ENCODE measurements around the gene CDKN2A.

The CDKN2A gene

DNA sequence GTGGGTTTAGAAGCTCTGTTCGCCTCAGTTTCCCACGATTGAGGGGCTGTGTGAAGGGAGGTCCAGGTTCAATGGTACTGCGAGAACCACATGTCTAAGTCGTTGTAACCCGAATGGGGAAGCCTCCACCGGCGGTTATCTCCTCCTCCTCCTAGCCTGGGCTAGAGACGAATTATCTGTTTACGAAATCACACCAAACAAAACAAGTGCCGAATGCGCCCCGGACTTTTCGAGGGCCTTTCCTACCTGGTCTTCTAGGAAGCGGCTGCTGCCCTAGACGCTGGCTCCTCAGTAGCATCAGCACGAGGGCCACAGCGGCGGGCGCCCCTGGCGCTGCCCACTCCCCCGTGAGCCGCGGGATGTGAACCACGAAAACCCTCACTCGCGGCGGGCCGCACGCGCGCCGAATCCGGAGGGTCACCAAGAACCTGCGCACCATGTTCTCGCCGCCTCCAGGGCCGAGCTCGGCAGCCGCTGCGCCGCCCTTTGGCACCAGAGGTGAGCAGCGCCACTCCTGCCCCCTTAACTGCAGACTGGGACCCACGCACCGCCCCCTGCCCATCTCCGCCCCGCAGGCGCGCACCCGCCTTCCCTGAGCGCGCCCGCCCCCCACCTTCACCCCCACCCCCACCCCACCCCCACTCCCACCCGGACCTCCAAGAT, at the start of gene CDKN2A:
TSS of gene CDKN2A (minus strand) at position 500 of the 663 bp plus-strand sequence.
- peak; percentile 57 for DNase-seq

DNA sequence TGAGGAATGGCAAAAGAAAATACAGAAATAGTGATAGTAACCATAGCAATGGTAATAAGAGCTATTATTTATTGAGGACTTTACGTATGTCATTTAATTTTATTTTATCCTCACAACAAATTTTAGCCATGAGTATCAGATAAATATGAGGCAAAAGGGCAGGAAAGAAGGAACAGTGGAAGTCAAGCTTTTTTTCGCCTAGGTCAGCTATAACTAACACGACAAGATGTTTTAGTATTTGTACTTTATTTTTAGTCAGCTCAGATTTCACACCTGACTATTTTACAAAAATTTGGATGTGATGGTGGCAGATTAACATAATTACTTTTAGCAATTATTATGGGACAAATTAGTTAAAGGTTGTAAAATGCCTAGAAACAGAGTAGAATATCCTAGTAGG, 49.7 kb upstream of the CDKN2A start:
- DNase-seq: no peak

DNA sequence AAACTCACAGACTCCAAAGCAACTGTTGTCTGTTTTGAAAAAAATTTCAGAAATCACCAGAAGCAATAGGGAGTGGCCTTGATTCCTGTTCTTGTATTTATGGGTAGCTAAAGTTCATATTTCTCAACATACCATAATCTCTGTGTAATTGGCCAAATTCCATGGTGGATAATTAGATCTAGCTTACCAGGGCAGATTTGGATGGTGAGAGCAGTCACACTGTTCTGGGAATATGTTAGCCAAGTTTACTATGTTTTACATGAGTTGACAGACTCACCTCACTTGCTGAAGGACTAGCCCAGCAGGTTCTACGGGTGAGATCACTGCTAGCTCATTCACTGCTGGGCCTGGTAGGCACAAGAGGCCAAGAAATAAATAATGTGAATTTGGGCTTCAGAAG, 47.6 kb upstream of the CDKN2A start:
- no peak for DNase-seq

DNA sequence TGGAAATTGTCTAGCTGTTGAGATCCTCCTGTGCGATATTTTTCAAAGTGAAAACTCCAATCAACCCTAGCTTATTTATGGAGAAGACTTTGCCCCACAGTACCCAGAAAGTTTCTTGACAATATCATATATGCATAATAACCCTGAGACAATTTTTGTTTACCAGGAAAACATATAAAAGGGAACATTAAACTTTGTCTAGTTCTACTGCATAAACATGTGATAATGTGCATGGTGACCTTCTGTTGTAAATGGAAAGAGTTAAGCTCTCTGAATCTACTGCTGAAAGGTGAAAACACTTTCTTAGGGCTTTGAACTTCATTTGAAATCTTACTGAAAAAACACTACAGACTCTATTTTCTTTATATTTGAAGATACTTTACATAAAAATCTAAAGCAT, 47.2 kb upstream of the CDKN2A start:
- DNase-seq: no peak

DNA sequence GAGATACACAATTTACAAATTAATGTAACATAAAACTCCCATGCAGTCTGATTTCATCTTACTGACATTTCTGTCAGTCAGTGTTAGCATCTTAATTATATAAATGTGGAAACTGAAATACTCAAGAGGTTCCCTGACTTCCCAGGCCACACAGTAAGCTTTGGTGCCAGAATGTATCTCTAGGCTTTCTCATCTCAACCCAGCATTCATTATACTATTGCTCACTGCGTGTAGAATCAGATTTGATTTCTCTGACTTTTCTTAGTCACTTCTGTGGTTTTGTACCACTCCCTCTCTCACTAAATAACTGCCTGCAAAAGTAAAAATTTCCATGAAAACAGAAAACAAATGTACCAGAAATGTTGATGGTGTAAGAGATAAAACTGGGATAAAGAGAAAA, 46.6 kb upstream of the CDKN2A start:
- DNase-seq: no peak

DNA sequence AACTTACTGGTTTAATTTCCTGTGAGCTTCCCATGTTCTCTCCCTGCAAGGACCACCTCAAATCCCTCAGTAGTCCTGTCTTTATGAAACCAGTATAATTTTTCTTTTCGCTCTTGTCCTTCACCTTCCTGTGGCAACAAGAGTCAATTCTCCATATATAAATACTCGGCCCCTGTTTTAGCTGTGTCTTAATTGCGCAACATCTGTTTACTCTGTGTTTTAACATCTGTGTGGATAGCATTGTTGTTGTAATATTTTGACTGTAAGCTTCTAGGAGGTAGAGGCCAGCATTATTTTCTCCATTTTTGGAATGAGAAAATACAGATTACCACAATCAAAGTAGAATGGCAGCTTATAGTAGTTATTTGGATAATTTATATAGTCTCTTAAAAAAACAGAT, 45.1 kb upstream of the CDKN2A start:
- DNase-seq: no peak

DNA sequence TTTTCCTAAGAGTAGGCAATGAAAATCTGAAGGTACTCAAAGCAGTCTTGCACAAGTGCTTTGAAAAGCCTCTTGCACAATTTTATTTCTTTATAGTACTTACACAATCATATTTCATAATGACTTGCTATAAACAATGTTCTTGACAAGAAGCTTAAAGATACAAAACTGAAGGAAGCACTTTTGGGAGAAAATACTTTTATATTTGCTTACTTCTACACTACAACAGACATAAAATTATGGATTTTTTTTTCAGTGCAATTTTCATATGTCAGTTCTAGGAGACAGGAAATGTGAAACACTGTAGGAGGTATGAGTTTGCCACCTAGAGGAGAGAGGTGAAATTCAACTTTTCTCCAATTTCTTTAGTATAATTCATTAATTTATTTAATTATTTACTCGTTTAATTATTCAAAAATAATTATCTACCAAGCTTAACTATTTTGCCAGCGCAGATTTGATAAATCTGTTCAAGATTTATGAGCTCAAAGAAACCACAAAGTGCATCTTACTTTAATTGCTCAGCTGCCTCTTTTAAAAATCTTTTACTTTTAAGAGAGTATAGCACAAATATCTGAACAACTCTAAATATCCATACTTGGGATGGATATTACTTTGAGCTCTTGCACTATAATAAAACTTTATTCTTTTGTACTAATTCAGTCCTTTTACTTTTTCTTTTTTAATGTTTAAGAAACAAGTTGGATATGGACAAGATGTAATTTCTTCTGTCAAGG, 43.9 kb upstream of the CDKN2A start:
- DNase-seq: no peak

DNA sequence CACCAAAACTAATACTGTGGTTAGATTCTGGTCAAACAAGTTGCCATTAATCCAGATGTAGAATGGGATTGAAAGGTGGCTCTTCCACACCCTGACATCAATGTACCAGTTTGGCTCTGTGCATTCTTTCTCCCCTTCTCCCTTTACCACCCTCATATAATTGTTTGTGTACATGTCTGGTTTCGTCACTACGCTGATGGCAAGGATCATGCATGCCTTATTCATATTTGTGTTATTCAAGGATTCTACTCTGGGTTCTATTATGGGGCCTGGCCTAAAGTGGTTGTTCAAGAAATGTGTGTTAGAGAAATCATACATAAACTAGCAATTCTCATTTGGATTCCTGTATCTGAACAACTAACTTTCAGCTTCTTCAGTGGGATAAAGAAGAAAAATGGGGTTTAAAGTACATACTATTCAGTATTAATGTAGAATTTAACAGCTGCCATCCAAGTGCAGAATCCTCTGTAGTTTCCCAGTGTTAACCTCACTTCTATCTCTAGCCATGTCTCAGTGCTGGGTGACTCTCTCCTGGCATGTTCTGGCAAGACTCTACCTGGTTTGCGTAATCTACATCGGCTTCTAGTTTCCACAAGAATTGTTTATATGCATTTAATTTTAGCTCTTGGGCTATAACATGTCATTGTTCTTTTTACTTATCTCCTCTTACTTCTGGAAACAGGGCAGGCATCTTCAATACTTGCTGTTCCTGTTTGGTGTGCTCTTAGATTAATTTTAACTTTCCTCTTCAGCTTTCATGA, 42.9 kb upstream of the CDKN2A start:
- no peak for DNase-seq

DNA sequence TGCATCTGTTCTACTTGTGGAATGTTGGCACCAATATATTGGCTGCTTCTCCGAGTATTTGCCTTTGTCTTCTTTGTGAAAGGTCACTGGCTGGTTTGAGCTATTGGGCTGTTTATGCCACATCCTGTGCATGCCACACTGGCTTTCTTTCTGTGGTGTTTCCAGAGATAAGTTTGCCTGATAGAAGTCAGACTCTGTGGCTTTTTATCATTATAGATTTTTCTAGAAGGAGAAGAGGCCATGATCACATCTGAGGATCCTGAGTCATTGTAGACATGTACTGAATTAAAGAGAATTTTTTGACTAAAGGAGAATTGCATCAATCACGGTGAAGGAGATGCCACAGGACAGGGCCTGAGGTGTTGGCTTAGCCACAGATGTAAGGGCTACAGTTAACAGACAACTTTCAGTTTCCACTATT, 41.4 kb upstream of the CDKN2A start:
- DNase-seq: no peak

DNA sequence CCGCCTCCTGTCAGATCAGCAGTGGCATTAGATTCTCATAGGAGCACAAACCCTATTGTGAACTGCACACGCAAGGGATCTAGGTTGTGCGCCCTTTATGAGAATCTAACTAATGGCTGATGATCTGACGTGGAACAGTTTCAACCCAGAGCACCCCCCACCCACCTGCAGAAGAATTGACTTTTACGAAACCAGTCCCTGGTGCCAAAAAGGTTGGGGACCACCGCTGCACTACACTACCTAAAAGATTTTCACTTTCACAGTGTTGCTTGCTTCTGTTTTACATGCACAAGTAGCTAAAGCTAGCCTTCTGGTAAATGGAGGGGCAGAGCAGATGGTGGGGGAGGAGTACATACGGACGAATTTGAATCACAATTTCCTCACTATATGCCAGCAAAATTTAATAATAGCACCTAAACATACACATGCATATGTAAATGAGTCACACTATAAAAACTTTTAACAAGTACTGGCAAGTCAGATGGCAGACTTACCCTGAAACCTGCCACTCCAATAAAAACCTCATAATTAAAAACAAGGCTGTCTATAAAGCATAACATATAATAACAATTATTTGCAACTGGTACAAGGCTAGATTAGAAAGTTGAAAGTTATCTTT, 38.9 kb upstream of the CDKN2A start:
- no peak for DNase-seq

DNA sequence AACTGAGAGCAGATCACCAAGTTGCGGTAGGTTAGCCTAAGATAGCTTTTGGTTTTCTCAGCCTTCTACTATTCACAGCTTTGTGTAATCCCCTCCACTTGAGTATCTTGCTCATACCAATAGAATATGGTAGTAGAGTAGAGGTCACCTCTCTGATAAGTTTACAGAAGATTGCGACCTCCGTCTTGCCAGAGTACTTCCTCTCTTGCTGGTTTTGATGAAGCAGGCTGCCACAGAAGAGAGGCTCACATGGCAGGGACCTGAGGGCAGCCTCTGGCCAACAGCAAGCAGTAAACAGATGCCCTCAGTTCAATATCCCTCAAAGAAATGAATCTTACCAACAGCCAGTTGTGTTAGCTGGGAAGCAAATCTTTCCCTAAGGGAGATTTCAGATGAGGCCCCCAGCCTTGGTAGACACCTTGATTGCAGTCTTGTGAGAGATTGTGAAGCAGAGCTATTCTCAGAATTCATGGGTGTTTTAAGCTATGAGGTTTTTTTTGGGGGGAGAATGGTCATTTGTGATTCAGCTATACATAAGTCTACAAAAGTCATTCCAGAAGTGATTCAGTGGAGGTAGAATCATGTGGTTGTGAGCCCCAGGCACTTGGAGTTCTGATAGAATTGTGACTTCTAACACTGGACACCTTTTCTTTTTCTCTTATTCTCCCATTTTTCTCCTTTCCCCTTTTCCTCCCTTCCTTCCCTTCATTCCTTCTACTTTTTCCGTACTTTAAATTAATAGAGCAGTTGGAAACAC, 37.6 kb upstream of the CDKN2A start:
- DNase-seq: no peak

DNA sequence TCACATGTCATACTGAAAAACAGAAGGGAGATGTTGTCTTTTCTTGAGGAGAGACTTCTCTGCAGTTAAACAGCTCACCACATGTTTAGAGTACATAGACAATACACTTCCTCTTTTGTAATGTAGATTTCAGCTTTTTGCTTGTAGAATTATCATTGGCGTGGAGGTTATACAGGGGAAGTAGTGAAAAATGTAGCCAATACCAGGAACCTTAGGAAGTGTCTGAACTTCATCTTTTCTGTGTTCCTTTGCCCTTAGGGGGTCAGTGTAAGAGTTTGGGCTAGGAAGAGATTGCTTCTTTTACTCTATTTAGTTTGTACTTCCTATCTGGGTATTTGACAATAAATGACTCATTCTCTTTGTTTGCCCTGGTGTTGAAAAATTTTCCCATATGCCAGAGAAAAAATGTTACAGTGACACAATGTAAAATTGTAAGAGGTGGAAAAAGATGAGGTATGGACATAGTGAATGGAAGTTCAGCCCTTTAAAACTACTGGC, 36.0 kb upstream of the CDKN2A start:
- no peak for DNase-seq

DNA sequence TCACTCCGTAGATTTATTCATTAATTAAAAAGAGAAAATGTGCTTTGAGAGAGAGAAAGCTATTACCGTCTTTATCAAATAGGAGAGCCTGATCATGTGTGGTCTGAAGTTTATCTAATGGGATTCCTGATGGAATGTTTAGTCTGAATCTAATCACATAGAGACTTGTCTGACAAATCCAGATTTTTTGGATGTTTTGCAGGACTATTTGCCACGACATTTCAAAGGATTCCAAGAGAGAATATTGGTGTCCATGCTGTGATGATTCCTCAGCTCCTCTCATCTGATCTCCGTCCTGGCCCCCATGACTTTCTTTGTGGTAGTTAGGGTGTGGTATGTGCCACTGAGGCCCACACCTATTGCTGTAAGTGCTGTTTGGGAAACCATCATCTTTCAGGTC, 35.0 kb upstream of the CDKN2A start:
- no peak for DNase-seq

DNA sequence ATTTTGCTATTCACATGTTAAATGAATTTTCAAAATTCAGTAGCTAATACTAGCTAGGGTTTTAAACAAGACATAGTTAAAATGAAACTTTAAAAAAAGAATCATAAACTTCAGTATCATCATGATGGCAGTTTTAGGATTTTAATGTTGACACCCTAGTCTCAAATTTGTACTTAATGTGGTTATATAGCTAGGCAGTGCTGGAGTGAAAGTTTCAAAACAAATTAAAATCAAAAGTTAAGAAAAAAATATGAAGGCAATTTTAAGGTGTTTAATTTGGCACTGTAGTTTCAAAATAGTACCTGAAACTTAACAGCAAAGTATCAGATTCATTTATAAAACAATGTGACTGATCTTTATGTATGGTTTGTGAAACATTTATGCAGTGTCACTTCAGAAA, 34.2 kb upstream of the CDKN2A start:
- DNase-seq: no peak

DNA sequence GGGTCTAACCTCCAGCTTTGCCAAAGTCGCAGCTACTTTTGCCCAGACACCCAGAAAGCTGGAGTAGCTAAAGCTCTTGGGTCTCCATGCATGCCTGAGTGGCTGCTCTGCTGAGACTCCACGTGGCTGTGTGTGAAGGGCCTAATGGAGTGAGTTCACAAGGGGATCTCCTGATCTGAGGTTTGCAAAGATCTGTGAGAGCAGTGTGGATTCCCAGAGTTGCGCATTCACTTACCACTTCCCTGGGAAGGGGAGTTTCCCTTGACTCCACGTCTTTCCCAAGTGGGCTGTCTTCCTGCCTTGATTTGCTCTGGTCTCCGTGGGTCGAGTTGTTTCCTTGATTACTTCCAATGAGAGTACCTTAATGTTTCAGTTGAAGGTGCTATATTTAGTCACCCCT, 32.5 kb upstream of the CDKN2A start:
- no peak for DNase-seq

DNA sequence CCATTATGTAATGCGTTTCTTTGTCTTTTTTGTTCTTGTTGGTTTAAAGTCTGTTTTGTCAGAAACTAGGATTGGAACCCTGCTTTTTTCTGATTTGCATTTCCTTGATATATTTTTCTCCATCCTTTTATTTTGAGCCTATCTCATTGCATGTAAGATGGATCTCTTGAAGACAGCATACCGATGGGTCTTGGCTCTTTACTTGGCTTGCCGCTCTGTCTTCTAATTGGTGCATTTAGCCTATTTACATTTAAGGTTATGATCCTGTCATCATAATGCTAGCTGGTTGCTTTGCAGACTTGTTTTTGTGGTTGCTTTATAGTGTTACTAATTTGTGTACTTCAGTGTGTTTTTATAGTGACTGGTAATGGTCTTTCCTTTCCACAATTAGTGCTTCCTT, 28.2 kb upstream of the CDKN2A start:
- no peak for DNase-seq

DNA sequence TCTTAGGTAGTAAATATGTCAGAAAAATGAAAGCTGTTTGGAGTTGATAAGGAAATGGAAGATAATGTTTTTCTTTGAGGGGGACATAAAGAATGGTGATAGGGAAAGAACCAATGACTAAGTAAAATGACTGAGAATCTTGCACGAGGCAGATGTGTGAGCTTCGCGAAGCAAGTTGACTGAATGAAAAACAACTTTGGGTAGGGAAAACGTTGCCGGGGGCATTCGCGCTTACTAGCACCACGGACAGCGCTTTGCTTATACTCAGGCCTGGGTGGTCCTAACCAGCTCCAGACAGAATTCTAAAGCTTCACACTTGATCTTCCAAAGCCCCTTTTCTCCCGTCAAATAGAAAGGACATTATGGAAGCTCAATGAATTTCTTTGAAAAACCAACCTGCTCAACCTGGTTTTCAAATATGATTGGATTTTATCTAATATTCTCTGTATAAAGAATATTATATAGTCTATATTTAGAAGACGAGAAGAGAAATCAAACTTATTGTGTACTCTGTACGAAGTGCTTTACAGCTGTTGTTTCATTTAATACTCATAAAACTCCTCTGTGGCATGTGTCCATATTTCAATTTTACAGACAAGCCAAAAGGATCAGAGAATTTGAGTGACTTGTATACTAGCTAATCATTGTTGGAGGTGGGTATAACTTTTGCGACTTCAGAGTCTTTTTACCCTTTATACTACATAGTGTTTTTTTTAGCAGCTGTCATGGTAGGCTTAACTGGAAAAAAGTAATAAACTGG, 16.9 kb upstream of the CDKN2A start:
- DNase-seq: no peak

DNA sequence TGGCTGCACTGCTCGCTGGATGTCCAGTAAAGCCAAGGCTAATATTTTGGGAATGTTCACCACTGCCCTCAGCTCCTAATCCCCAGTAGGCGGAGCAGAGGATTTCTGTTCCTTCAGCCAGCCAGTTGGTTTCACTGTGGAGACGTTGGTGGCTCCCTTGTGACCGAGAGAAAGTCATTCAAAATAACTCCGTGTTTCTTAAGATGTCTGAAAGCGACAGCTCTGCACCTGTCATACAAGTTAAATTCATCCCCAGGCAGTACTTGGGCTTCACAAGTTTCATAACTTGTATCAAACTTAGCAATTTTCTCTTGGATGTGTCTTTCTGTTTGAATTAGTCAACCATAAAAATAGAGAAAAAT, 15.3 kb upstream of the CDKN2A start:
- DNase-seq: no peak

DNA sequence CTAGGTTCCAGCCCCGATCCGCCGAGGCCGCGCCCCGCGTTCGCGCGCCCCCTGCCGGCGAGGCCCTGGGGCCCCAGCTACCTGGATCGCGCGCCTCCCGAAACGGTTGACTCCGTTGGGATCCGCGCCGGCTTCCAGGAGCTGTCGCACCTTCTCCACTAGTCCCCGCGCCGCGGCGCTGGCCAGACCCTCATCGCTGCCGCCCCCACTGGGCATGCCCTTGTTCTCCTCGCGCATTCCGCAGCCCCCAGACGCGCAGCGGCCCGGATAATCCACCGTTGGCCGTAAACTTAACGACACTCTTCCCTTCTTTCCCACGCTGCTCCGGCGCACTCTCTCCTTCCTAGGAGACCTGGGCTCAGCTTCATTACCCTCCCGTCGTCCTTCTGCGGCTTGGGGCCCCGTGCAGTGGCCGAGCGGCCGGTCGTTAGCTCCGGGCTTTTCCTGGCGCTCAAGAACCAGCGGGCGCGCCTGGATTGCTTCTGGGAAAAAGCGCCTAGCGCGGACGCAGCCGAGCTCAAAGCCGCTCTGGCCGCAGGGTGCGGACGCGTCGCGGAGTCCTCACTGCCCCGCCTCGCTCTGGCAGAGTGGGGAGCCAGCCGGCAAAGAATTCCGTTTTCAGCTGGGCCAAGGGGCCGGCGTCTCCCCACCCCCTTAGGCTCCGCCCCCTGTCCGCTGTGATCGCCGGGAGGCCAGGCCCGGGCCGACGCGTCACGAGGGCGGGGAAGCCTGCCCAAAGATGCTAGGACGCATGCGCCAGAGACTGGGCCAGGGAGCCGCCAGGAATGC, 14.7 kb upstream of the CDKN2A start, which contains the start of gene CDKN2B:
TSS of gene CDKN2B (minus strand) at position 589 of the 789 bp plus-strand sequence. CDS start at position 237, 352 bp downstream.
- peak; percentile 81 for DNase-seq

DNA sequence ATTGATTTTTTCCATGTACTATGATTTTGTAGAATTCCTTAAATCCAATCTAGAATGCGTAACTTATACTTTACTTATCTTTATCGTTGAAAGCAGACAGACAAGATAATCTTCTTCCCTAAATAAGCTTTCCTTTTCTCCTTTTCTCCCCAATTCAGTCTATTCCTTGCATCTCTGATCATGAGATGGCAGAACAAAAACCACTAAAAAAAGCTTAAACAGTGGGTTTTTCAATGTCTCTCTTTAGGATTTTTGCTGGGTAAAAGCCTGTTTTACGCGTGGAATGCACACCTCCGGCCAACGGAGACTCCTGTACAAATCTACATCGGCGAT, 14.2 kb upstream of the CDKN2A start:
- DNase-seq: no peak
